ENCODE data around the gene DDX39B. TPM values are rescaled to one million over a fixed set of nuclear protein-coding genes. Genes with fewer than 3 reads are reported as not detected.
A peak's percentile ranks its signal among the peaks of the same experiment; 100 is the strongest.

Gene DDX39B
- total RNA-seq, 6 donors from 2014 or later, result 201 to 541 (median 270) TPM

- H3K4me3 ChIP-seq, result no peak overlapping the region
- H3K27me3 ChIP-seq, result no peaks in the 10 kb centered on the region
- DNase-seq (no peak), ATAC-seq (ENCODE audit: low FRiP score in 2 of 2) (no peak)
- H3K9me3 ChIP-seq, result no peaks in the 10 kb centered on the region
- H3K27ac ChIP-seq, result no peak overlapping the region
- 73 to 75% methylated on average over 9 of the region's 9 CpGs for WGBS, 2 donors
- H3K4me1 ChIP-seq, result no peaks in the 10 kb centered on the region
- TF ChIP-seq POLR2AphosphoS5 (IDR thresholded peaks at IDR 0.05) (no peak), POLR2A (IDR thresholded peaks at IDR 0.05) (no peak), EP300 (IDR thresholded peaks at IDR 0.05) (no peak)
- TF ChIP-seq, protein P1, sequence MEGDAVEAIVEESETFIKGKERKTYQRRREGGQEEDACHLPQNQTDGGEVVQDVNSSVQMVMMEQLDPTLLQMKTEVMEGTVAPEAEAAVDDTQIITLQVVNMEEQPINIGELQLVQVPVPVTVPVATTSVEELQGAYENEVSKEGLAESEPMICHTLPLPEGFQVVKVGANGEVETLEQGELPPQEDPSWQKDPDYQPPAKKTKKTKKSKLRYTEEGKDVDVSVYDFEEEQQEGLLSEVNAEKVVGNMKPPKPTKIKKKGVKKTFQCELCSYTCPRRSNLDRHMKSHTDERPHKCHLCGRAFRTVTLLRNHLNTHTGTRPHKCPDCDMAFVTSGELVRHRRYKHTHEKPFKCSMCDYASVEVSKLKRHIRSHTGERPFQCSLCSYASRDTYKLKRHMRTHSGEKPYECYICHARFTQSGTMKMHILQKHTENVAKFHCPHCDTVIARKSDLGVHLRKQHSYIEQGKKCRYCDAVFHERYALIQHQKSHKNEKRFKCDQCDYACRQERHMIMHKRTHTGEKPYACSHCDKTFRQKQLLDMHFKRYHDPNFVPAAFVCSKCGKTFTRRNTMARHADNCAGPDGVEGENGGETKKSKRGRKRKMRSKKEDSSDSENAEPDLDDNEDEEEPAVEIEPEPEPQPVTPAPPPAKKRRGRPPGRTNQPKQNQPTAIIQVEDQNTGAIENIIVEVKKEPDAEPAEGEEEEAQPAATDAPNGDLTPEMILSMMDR (IDR thresholded peaks at IDR 0.05), result no peak
- peaks cover 51 to 82% (median 75%) of the 10 kb centered on the region in 4 donors for H3K36me3 ChIP-seq
These were observed 9.8 kb downstream of the DDX39B start for GRCh38 chr6:31531771-31532643.

DNA sequence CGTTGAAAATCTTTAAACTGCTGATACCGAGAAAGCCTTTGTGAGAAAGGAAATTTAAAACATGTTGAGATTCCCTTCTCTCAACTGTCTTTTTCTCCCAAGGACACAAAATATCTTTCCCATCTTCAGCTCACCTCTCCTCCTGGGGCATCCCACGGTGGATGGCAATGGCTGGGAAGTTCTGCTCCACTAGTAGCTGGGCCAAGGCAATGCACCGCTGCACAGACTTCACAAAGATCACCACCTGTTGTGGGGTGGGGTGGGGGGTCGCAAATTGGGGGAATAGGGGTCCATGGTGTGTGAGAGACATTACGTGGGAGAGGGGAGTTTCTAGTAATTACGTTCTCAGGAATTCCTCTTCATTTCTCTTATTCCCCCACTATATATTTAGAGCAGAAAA lies 10.6 kb downstream of the DDX39B start:
- Histone ChIP-seq H3K27ac (no peak overlapping the region), H3K4me1 (peaks cover 0 to 6% (median 0%) of the 10 kb centered on the region in 4 donors), H3K4me3 (no peak overlapping the region), H3K36me3 (peaks cover 45 to 73% (median 66%) of the 10 kb centered on the region in 4 donors), H3K9me3 (no peaks in the 10 kb centered on the region), H3K27me3 (no peaks in the 10 kb centered on the region)
- no peak for DNase-seq
- ATAC-seq (ENCODE audit: low FRiP score in 2 of 2), result no peak
- TF ChIP-seq EP300 (IDR thresholded peaks at IDR 0.05) (no peak), POLR2AphosphoS5 (IDR thresholded peaks at IDR 0.05) (no peak), POLR2A (IDR thresholded peaks at IDR 0.05) (no peak)
- TF ChIP-seq, protein P1 (IDR thresholded peaks at IDR 0.05), result no peak
- 93 to 95% methylated on average over 7 of the region's 7 CpGs for WGBS, 2 donors

GRCh38 chr6:31530659-31531058 lies 11.1 kb downstream of the DDX39B start:
- peaks cover 40 to 68% (median 61%) of the 10 kb centered on the region in 4 donors for H3K36me3 ChIP-seq
- 64 to 94% methylated on average over 5 to 6 of the region's 6 CpGs for WGBS, 2 donors
- H3K9me3 ChIP-seq, result no peaks in the 10 kb centered on the region
- no peak for ATAC-seq (ENCODE audit: low FRiP score in 2 of 2)
- H3K4me3 ChIP-seq, result no peak overlapping the region
- no peak for DNase-seq
- H3K4me1 ChIP-seq, result peaks cover 0 to 11% (median 2%) of the 10 kb centered on the region in 4 donors
- TF ChIP-seq EP300 (IDR thresholded peaks at IDR 0.05), result no peak
- TF ChIP-seq POLR2A (IDR thresholded peaks at IDR 0.05), result no peak
- no peak for TF ChIP-seq POLR2AphosphoS5 (IDR thresholded peaks at IDR 0.05)
- TF ChIP-seq, protein P1 (IDR thresholded peaks at IDR 0.05), result no peak
- H3K27ac ChIP-seq, result no peak overlapping the region
- H3K27me3 ChIP-seq, result no peaks in the 10 kb centered on the region

DNA sequence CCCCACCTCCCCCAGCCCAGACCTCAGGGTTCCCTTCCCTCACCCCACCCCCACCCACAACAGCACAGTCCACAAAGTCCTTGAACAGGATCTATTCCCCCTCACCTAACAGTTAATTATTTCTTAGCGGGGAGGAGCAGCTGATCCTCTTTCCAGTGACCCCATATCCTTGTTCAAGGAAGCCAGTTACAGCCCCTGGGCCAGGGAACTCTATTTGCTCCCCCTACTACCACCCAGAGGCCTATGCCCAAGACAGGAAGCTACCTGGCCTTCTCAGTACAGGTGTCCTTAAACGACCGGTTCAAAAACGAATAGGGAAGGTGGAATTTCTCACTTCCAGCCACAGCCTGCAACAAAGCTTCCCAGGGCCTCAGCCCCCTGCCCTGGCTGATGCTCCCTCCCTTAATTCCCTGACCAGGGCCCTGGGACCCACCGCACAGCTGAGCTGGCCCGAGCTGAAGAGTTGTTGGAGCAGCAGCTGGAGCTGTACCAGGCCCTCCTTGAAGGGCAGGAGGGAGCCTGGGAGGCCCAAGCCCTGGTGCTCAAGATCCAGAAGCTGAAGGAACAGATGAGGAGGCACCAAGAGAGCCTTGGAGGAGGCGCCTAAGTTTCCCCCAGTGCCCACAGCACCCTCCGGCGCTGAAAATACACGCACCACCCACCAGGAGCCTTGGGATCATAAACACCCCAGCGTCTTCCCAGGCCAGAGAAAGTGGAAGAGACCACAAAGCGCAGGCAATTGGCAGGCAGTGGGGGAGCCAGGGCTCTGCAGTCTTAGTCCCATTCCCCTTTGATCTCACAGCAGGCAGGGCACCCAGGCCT lies 12.3 kb downstream of the DDX39B start:
- no peak overlapping the region for H3K4me3 ChIP-seq
- H3K9me3 ChIP-seq, result no peaks in the 10 kb centered on the region
- TF ChIP-seq EP300 (IDR thresholded peaks at IDR 0.05) (no peak), POLR2AphosphoS5 (IDR thresholded peaks at IDR 0.05) (no peak), POLR2A (IDR thresholded peaks at IDR 0.05) (peak in 1 of 4 donors; percentile 7)
- ATAC-seq (ENCODE audit: low FRiP score in 2 of 2), result peak in 1 of 2 donors; percentile 28
- peaks cover 0 to 12% (median 3%) of the 10 kb centered on the region in 4 donors for H3K4me1 ChIP-seq
- no peak overlapping the region for H3K27ac ChIP-seq
- DNase-seq, result no peak
- H3K36me3 ChIP-seq, result peaks cover 29 to 57% (median 50%) of the 10 kb centered on the region in 4 donors
- H3K27me3 ChIP-seq, result no peaks in the 10 kb centered on the region
- 53 to 61% methylated on average over 10 to 12 of the region's 12 CpGs for WGBS, 2 donors

- WGBS, 2 donors, result 68 to 82% methylated on average over 2 to 7 of the region's 7 CpGs
- peak; percentile 40 to 54 for ATAC-seq (ENCODE audit: low FRiP score in 2 of 2)
- Histone ChIP-seq H3K4me3 (no peak within 1 kb of the TSS), H3K9me3 (no peaks in the 10 kb centered on the region), H3K27me3 (no peaks in the 10 kb centered on the region), H3K4me1 (peaks cover 0 to 12% (median 3%) of the 10 kb centered on the region in 4 donors), H3K27ac (no peak within 1 kb of the TSS), H3K36me3 (peaks cover 23 to 50% (median 44%) of the 10 kb centered on the region in 4 donors)
- DNase-seq, result peak in 1 of 2 donors; percentile 50
- TF ChIP-seq POLR2AphosphoS5 (IDR thresholded peaks at IDR 0.05) (no peak), EP300 (IDR thresholded peaks at IDR 0.05) (no peak), POLR2A (IDR thresholded peaks at IDR 0.05) (no peak)
- TF ChIP-seq, protein P1 (IDR thresholded peaks at IDR 0.05), result no peak
These were observed 12.9 kb downstream of the DDX39B start, which contains the start of gene MCCD1 for GRCh38 chr6:31528821-31529328. TSS of gene MCCD1 (plus strand) at chr6:31528962. CDS start at chr6:31529015, 53 bp downstream.
